Upper lobe of left lung (tissue), 6 donors: Measurements from ENCODE around the gene KLHDC10. TPM values are rescaled to one million over a fixed set of nuclear protein-coding genes. Genes with fewer than 3 reads are reported as not detected.
"Not testable (repeated sequence)": the region's sequence is repeated elsewhere in the genome, so short reads cannot be mapped to it uniquely, and the experiment has no call there.

Source experiments
- ATAC-seq, 2 donors: fragments of 200-7000 bp; cut with Tn5 transposase; one replicate each; pipeline ENCODE4 v1.9.1; 2022; ENCODE audit warnings: mild to moderate bottlenecking in 2 of 2, moderate library complexity in 2 of 2; ENCODE audit not compliant: low FRiP score in 2 of 2
- DNase-seq, 2 donors: peaks; one replicate each; pipeline ENCODE4 v3.0.0-alpha.2; 2019 to 2020
- H3K27ac ChIP-seq, 4 donors: fragments of 200-600 bp; sonication (generic); one replicate each; pipeline ENCODE4 v1.5.1; 2016 to 2019
- H3K27me3 ChIP-seq, 4 donors: fragments of 200-600 bp; sonication (generic); one replicate each; pipeline ENCODE4 v1.5.1; 2017 to 2019
- H3K36me3 ChIP-seq, 4 donors: fragments of 200-600 bp; sonication (generic); one replicate each; pipeline ENCODE4 v1.5.1; 2016 to 2019
- H3K4me1 ChIP-seq, 4 donors: fragments of 200-600 bp; sonication (generic); one replicate each; pipeline ENCODE4 v1.5.1; 2018 to 2019
- H3K4me3 ChIP-seq, 4 donors: fragments of 200-600 bp; sonication (generic); one replicate each; pipeline ENCODE4 v1.5.1; 2017 to 2019; ENCODE audit warnings: mild to moderate bottlenecking in 2 of 4, moderate library complexity in 1 of 4
- H3K9me3 ChIP-seq, 4 donors: fragments of 200-600 bp; sonication (generic); one replicate each; pipeline ENCODE4 v1.5.1; 2018 to 2019
- CTCF ChIP-seq, 6 experiments: fragments of 450-650 bp in 4 of 6; fragments of 200-600 bp in 2 of 6; sonication (generic) in 2 of 6; IDR thresholded peaks; one replicate each; pipeline ENCODE4 v1.5.1; 2016 to 2019; ENCODE audit warnings: antibody characterized with exemption in 6 of 6
- EP300 ChIP-seq, 4 donors: sonication (generic); formaldehyde crosslinking; IDR thresholded peaks; one replicate each; pipeline ENCODE4 v1.5.1; 2017; ENCODE audit warnings: antibody characterized with exemption in 4 of 4, control low read depth in 2 of 4
- POLR2A ChIP-seq, 4 donors: fragments of 450-650 bp; IDR thresholded peaks; one replicate each; pipeline ENCODE4 v1.5.1; 2016 to 2017; ENCODE audit warnings: antibody characterized with exemption in 4 of 4, mild to moderate bottlenecking in 2 of 4
- POLR2AphosphoS5 ChIP-seq, 2 donors: sonication (generic); formaldehyde crosslinking; IDR thresholded peaks; one replicate each; pipeline ENCODE4 v1.5.1; 2017; ENCODE audit warnings: antibody characterized with exemption in 2 of 2
- WGBS, 2 donors: methylation state at CpG; one replicate each; pipeline ENCODE4 v1.1.5; 2017 to 2018; 5-methylcytosine and 5-hydroxymethylcytosine counted together
- total RNA-seq, 6 donors: library from RNA; depleted of rRNA in 4 of 6; stranded (reverse); fragments of >200 nt in 4 of 6; gene quantifications; one replicate each; pipeline versions ENCODE4 v1.1.0 to v1.2.1, GENCODE V29; 2016 to 2021
- donor health status: DM: no; HTN: no; CAD: no; lungs with moderate emphysema.
- donor health status: DM: no; HTN: yes; CAD: no; lungs with severe emphysema.

KLHDC10 gene
- total RNA-seq, 6 donors from 2014 or later, result 8.8 to 33.9 (median 25.3) TPM

- Histone ChIP-seq H3K27me3 (no peaks in the 10 kb centered on the region), H3K9me3 (no peaks in the 10 kb centered on the region), H3K27ac (no peak overlapping the region), H3K36me3 (peaks cover 0 to 5% (median under 1%) of the 10 kb centered on the region in 4 donors), H3K4me1 (no peaks in the 10 kb centered on the region), H3K4me3 (no peak overlapping the region)
- no peak for ATAC-seq
- TF ChIP-seq POLR2A (IDR thresholded peaks at IDR 0.05), result no peak
- TF ChIP-seq CTCF (IDR thresholded peaks at IDR 0.05), result no peak
- TF ChIP-seq POLR2AphosphoS5 (IDR thresholded peaks at IDR 0.05), result no peak
- TF ChIP-seq EP300 (IDR thresholded peaks at IDR 0.05), result no peak
- WGBS, 2 donors, result 91 to 93% methylated on average over 2 of the region's 2 CpGs
- no peak for DNase-seq
These were observed 44.4 kb downstream of the KLHDC10 start for GRCh38 chr7:130114776-130115175.

- TF ChIP-seq POLR2A (IDR thresholded peaks at IDR 0.05) (no peak), EP300 (IDR thresholded peaks at IDR 0.05) (no peak), POLR2AphosphoS5 (IDR thresholded peaks at IDR 0.05) (no peak), CTCF (IDR thresholded peaks at IDR 0.05) (no peak)
These were observed 48.0 kb downstream of the KLHDC10 start for GRCh38 chr7:130118294-130118693.

GRCh38 chr7:130118801-130119200 lies 48.5 kb downstream of the KLHDC10 start:
- Histone ChIP-seq H3K9me3 (no peaks in the 10 kb centered on the region), H3K27me3 (no peaks in the 10 kb centered on the region), H3K27ac (no peak overlapping the region), H3K4me1 (no peaks in the 10 kb centered on the region), H3K4me3 (no peak overlapping the region), H3K36me3 (peaks cover 11 to 41% (median 29%) of the 10 kb centered on the region in 4 donors)
- 98% methylated on average over 4 of the region's 4 CpGs for WGBS, 2 donors
- no peak for ATAC-seq
- no peak for DNase-seq
- no peak for TF ChIP-seq EP300 (IDR thresholded peaks at IDR 0.05)
- no peak for TF ChIP-seq POLR2AphosphoS5 (IDR thresholded peaks at IDR 0.05)
- no peak for TF ChIP-seq POLR2A (IDR thresholded peaks at IDR 0.05)
- TF ChIP-seq CTCF (IDR thresholded peaks at IDR 0.05), result no peak

More at GRCh38 chr7:130118294-130118693, 48.0 kb downstream of the KLHDC10 start:
- Histone ChIP-seq H3K4me3 (no peak overlapping the region), H3K27ac (no peak overlapping the region), H3K4me1 (no peaks in the 10 kb centered on the region), H3K9me3 (no peaks in the 10 kb centered on the region), H3K36me3 (peaks cover 11 to 36% (median 27%) of the 10 kb centered on the region in 4 donors), H3K27me3 (no peaks in the 10 kb centered on the region)
- no peak for DNase-seq
- 80 to 84% methylated on average over 5 of the region's 5 CpGs for WGBS, 2 donors
- ATAC-seq, result no peak

GRCh38 chr7:130123501-130123900 lies 53.2 kb downstream of the KLHDC10 start:
- TF ChIP-seq POLR2A (IDR thresholded peaks at IDR 0.05), result no peak
- no peak for TF ChIP-seq POLR2AphosphoS5 (IDR thresholded peaks at IDR 0.05)
- no peak for TF ChIP-seq CTCF (IDR thresholded peaks at IDR 0.05)
- TF ChIP-seq EP300 (IDR thresholded peaks at IDR 0.05), result no peak
- Histone ChIP-seq H3K36me3 (peaks cover 16 to 80% (median 40%) of the 10 kb centered on the region in 4 donors), H3K9me3 (no peaks in the 10 kb centered on the region), H3K4me3 (no peak overlapping the region), H3K27me3 (no peaks in the 10 kb centered on the region), H3K27ac (no peak overlapping the region), H3K4me1 (peaks cover 0 to 14% (median 7%) of the 10 kb centered on the region in 4 donors)
- DNase-seq, result no peak
- no peak for ATAC-seq

GRCh38 chr7:130124711-130125110 lies 54.4 kb downstream of the KLHDC10 start:
- peaks cover 0 to 14% (median 7%) of the 10 kb centered on the region in 4 donors for H3K4me1 ChIP-seq
- no peak overlapping the region for H3K4me3 ChIP-seq
- peaks cover 16 to 89% (median 47%) of the 10 kb centered on the region in 4 donors for H3K36me3 ChIP-seq
- H3K27ac ChIP-seq, result no peak overlapping the region
- no peaks in the 10 kb centered on the region for H3K9me3 ChIP-seq
- DNase-seq (no peak), ATAC-seq (no peak)
- no peaks in the 10 kb centered on the region for H3K27me3 ChIP-seq
- 88 to 95% methylated on average over 2 of the region's 2 CpGs for WGBS, 2 donors
- TF ChIP-seq EP300 (IDR thresholded peaks at IDR 0.05), result no peak
- TF ChIP-seq POLR2AphosphoS5 (IDR thresholded peaks at IDR 0.05), result no peak
- no peak for TF ChIP-seq POLR2A (IDR thresholded peaks at IDR 0.05)
- no peak for TF ChIP-seq CTCF (IDR thresholded peaks at IDR 0.05)

GRCh38 chr7:130126840-130127239 lies 56.5 kb downstream of the KLHDC10 start:
- not testable (repeated sequence) for DNase-seq, H3K9me3 ChIP-seq, H3K4me3 ChIP-seq, H3K27me3 ChIP-seq, H3K27ac ChIP-seq, ATAC-seq
- WGBS, 2 donors, result 98% methylated on average over 3 of the region's 3 CpGs
- H3K36me3 ChIP-seq, result peaks cover 10 to 89% (median 46%) of the 10 kb centered on the region in 4 donors
- peaks cover 0 to 14% (median 7%) of the 10 kb centered on the region in 4 donors for H3K4me1 ChIP-seq
